Heart right ventricle (tissue), 16 donors: ENCODE measurements around the gene NACC2. TPM values are rescaled to one million over a fixed set of nuclear protein-coding genes. Genes with fewer than 3 reads are reported as not detected.

Experiments
- ATAC-seq, 8 donors: fragments of 200-7000 bp; cut with Tn5 transposase; one replicate each; pipeline ENCODE4 v1.9.1; 2020; ENCODE audit warnings: mild to moderate bottlenecking in 8 of 8, moderate library complexity in 8 of 8, moderate number of reproducible peaks in 1 of 8
- DNase-seq, 2 donors: peaks; one replicate each; pipeline ENCODE4 v3.0.0-alpha.2; 2020
- H3K27ac ChIP-seq, 10 donors: fragments of 200-600 bp; sonication (generic) in 2 of 10; one replicate each; pipeline versions ENCODE4 v1.5.0 to v1.8.0; 2020 to 2022; ENCODE audit warnings: mild to moderate bottlenecking in 3 of 10
- H3K27me3 ChIP-seq, 7 donors: fragments of 200-600 bp; one replicate each; pipeline ENCODE4 v1.8.0; 2021 to 2022; ENCODE audit warnings: mild to moderate bottlenecking in 2 of 7
- H3K36me3 ChIP-seq, 9 donors: fragments of 200-600 bp; sonication (generic) in 1 of 9; one replicate each; pipeline versions ENCODE4 v1.5.0 to v1.8.0; 2020 to 2022; ENCODE audit warnings: mild to moderate bottlenecking in 2 of 9
- H3K4me1 ChIP-seq, 9 donors: fragments of 200-600 bp; sonication (generic) in 1 of 9; one replicate each; pipeline versions ENCODE4 v1.5.0 to v1.8.0; 2020 to 2022; ENCODE audit warnings: mild to moderate bottlenecking in 4 of 9
- H3K4me3 ChIP-seq, 10 donors: fragments of 200-600 bp; sonication (generic) in 2 of 10; one replicate each; pipeline versions ENCODE4 v1.5.0 to v1.8.0; 2020 to 2022; ENCODE audit warnings: mild to moderate bottlenecking in 7 of 10, moderate library complexity in 2 of 10
- H3K9me3 ChIP-seq, 11 donors: fragments of 200-600 bp in 10 of 11; sonication (generic) in 2 of 11; one replicate each; pipeline versions ENCODE4 v1.5.0 to v1.8.0; 2013 to 2022; ENCODE audit warnings: mild to moderate bottlenecking in 2 of 11, control low read depth in 1 of 11, moderate library complexity in 1 of 11
- WGBS, 2 donors: extraction: QIAGEN DNeasy Blood & Tissue Kit; methylation state at CpG; one replicate each; pipeline ENCODE4 v1.1.7; 2013; ENCODE audit warnings: inconsistent platforms in 1 of 2; 5-methylcytosine and 5-hydroxymethylcytosine counted together
- intact Hi-C, 10 donors: fragments of 100-400 bp; cut with DNase I; formaldehyde crosslinking; loops; one replicate each; pipeline versions ENCODE4 v1.11.1 to v1.14.2; 2022
- polyA plus RNA-seq, 2 donors: library from polyadenylated mRNA; stranded (reverse); fragments of 200-250 nt; gene quantifications; one replicate each; pipeline ENCODE4 v1.2.3, GENCODE V29; 2013
- total RNA-seq, 10 donors: library from RNA; stranded (reverse); fragmentation: NEBNext Ultra II Directional in 3 of 10; extraction: Animal tissue kit (Norgen Biotek cat#: 25700) in 3 of 10; gene quantifications; one replicate each; pipeline versions ENCODE4 v1.2.1 to v1.2.4, GENCODE V29; 2021 to 2023
- TF ChIP-seq, protein P1 (sequence below), 9 donors: fragments of 200-600 bp; sonication (generic) in 2 of 9; IDR thresholded peaks; one replicate each; pipeline versions ENCODE4 v1.5.0 to v1.8.0; 2021 to 2022; ENCODE audit warnings: antibody characterized with exemption in 9 of 9, mild to moderate bottlenecking in 5 of 9, moderate library complexity in 1 of 9
- donor health status: Arrhythmogenic right ventricular cardiomyopathy.
- donor health status: ischemic (EF 13 %, LVEDD 7.1; RV severe dilation, severe dysfunction).
- donor health status: healthy with polysubstance abuse.
- donor health status: DM: no; HTN: yes; CAD: no.
- donor health status: DM: no; HTN: no; CAD: no.
- donor health status: ischemic (EF 25% LVEDD 6.9; RV normal size, moderate dysfunction).
- donor health status: ischemic (EF 25% LVEDD 5.7; RV mildly dilated, moderate dysfunction).
- donor health status: healthy.
- donor health status: DM: yes; HTN: yes; CAD: no.
- donor health status: Ischemic cardiomyopathy.
- donor health status: ischemic (EF 35%, LVEDD 5.7; RV mildly dilated, moderate dysfunction).
- donor health status: nonischemic (EF 11% LVEDD 7.7; RV severe dilation, severe dysfunction).
- donor health status: DM: yes; HTN: yes; CAD: no.
- donor health status: PGD.
- donor health status: ischemic (EF 29% LVEDD 5.4; RV normal size, mild dysfunction).
- donor health status: nonischemic (EF 23%, LVEDD 6.1; RV moderate dilation, normal function).

NACC2 gene
- total and polyA plus RNA-seq, 12 donors, result 15.6 to 55.1 (median 39.7) TPM

DNA sequence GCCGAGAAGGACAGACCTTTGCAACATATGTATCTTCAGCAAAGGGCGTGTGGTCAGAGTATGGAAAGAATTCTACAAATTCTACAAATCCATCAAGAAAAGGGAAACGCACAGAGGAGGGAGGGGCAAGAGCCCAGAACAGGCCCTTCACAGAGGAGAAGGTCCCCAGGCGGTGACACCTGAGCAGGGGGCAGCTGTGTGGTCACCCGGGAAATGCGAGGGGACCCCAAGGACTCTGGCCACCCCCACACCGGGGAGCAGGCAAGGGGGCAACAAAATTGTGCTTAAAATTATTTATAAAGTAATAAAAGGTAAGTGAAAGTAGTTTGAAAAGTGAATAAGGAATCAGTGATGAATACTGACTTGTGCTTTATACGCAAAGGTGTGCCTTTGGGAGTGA is 17.6 kb downstream of the NACC2 start:
- Histone ChIP-seq H3K36me3 (peaks cover 0 to 18% (median 0%) of the 10 kb centered on the region in 9 donors), H3K4me1 (peaks cover 21 to 53% (median 40%) of the 10 kb centered on the region in 9 donors), H3K27me3 (no peaks in the 10 kb centered on the region), H3K9me3 (no peaks in the 10 kb centered on the region), H3K4me3 (no peak overlapping the region), H3K27ac (peak overlapping the region in 1 of 10 donors; percentile 21)
- DNase-seq (no peak), ATAC-seq (no peak)
- TF ChIP-seq, protein P1, sequence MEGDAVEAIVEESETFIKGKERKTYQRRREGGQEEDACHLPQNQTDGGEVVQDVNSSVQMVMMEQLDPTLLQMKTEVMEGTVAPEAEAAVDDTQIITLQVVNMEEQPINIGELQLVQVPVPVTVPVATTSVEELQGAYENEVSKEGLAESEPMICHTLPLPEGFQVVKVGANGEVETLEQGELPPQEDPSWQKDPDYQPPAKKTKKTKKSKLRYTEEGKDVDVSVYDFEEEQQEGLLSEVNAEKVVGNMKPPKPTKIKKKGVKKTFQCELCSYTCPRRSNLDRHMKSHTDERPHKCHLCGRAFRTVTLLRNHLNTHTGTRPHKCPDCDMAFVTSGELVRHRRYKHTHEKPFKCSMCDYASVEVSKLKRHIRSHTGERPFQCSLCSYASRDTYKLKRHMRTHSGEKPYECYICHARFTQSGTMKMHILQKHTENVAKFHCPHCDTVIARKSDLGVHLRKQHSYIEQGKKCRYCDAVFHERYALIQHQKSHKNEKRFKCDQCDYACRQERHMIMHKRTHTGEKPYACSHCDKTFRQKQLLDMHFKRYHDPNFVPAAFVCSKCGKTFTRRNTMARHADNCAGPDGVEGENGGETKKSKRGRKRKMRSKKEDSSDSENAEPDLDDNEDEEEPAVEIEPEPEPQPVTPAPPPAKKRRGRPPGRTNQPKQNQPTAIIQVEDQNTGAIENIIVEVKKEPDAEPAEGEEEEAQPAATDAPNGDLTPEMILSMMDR (IDR thresholded peaks at IDR 0.05), result no peak
- 82 to 86% methylated on average over 8 of the region's 8 CpGs for WGBS, 2 donors
- intact Hi-C loops, result no loop called here

DNA sequence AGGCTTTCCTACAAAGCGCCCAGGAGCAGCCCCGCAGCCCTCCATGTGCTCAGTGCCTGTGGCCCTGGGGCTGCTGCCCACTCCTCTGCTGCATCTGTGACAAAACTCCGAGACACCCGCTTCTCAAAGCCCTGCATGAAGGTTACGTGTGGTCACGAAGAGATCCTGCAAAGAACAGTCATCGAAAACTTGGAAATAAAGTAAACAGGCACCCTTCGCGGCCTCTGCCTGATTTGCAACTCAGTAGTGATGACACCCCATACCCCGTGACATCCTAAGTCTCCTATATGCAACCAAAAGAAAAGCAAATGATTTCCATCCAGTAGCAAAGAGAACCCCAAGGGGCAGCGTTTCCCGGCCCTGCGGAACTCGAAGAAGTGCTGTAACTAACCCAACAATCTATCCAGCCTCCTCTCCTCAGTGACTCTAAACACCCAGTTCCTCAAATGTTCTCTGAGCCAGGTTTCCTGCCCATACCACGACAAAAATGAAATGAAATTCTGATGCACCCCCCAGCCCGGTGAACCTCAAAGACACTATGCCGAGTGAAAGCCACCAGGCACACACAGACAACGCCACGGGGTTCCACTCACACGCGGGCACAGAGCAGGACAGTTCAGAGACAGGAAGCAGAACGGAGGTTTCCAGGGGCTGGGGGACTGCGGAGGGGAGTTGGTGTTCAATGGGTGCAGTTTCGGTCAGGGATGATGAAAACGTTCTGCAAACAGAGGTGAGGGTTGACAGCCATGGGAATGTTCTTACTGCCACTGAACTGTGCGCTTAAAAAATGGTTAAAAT is 19.0 kb downstream of the NACC2 start:
- H3K4me1 ChIP-seq, result peaks cover 10 to 39% (median 25%) of the 10 kb centered on the region in 9 donors
- intact Hi-C loops, result no loop called here

DNA sequence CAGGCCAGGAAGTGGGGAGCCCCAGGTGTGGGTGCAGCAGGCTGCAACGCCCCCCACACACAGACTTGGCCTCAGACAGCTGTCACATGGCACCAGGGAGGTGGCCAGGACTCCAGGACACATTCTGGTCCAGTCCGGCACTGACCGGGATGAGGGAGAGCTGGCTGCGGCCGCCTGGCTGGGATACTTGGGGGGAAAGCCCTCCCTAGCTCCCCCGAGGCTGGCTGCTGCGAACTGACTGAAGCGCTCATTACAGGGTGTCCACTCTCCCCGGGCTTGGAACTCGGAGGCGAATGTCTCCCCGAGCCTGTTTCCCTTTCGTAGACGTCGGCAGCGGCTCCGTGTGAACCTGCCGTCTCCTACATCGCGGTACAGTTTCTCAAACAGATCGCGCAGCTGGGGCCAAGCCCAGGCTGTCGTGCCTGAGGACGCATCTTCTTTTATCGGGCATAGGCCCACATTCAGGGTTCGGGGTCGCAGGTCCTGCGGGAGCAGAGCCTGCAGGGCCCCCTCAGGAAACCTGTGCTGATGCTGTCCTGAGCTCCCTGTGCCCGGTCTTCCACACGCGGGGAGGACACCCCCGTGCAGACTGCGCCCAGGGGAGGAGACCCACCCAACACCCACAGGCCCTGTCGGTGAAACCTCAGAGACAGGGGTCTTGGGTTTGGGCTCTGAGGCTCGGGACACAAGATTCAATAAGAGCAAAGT is 19.8 kb downstream of the NACC2 start:
- intact Hi-C loops, result no loop called here
- no peaks in the 10 kb centered on the region for H3K27me3 ChIP-seq
- H3K27ac ChIP-seq, result no peak overlapping the region
- H3K4me1 ChIP-seq, result peaks cover 10 to 32% (median 19%) of the 10 kb centered on the region in 9 donors
- no peak for DNase-seq
- peaks cover 0 to 18% (median 0%) of the 10 kb centered on the region in 9 donors for H3K36me3 ChIP-seq
- TF ChIP-seq, protein P1 (IDR thresholded peaks at IDR 0.05), result no peak
- H3K9me3 ChIP-seq, result no peaks in the 10 kb centered on the region
- H3K4me3 ChIP-seq, result peak overlapping the region in 1 of 10 donors; percentile 9
- 85 to 89% methylated on average over 35 of the region's 35 CpGs for WGBS, 2 donors
- no peak for ATAC-seq

More for the DNA sequence above, 19.0 kb downstream of the NACC2 start:
- 83 to 88% methylated on average over 26 of the region's 26 CpGs for WGBS, 2 donors
- TF ChIP-seq, protein P1 (IDR thresholded peaks at IDR 0.05), result no peak
- no peak for ATAC-seq
- no peaks in the 10 kb centered on the region for H3K27me3 ChIP-seq
- H3K9me3 ChIP-seq, result no peaks in the 10 kb centered on the region
- peaks cover 0 to 18% (median 0%) of the 10 kb centered on the region in 9 donors for H3K36me3 ChIP-seq
- no peak for DNase-seq
- H3K27ac ChIP-seq, result peak overlapping the region in 1 of 10 donors; percentile 42
- peak overlapping the region in 1 of 10 donors; percentile 9 for H3K4me3 ChIP-seq

DNA sequence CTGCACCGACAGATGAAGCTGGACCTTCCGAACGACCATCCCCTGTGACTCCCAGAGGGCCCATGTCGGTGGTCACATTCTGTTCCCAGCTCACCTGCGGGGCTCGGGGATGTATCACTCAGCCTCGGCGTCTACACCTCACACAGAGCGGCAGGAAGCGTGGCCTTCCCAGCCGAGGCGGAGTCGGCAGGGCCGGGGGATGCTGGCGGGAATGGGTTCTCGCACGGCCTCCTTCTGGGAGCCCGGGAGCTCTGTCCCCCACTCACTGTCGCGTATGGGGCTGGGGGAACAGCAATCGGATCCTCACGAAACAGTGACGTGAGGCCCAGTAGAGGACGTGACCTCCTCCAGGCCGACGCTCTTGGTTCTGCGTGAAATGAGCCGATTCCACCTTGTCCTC is 20.4 kb downstream of the NACC2 start:
- H3K4me1 ChIP-seq, result peaks cover 6 to 27% (median 13%) of the 10 kb centered on the region in 9 donors
- TF ChIP-seq, protein P1 (IDR thresholded peaks at IDR 0.05), result no peak
- H3K27ac ChIP-seq, result no peak overlapping the region
- no peaks in the 10 kb centered on the region for H3K9me3 ChIP-seq
- intact Hi-C loops, result no loop called here
- peak in 1 of 2 donors; percentile 9 for DNase-seq
- no peaks in the 10 kb centered on the region for H3K27me3 ChIP-seq
- WGBS, 2 donors, result 87 to 92% methylated on average over 28 of the region's 28 CpGs
- no peak overlapping the region for H3K4me3 ChIP-seq
- ATAC-seq, result no peak
- H3K36me3 ChIP-seq, result peaks cover 0 to 18% (median 0%) of the 10 kb centered on the region in 9 donors
